ENCODE results near the gene MRPL53.
"Not testable (repeated sequence)": the region's sequence is repeated elsewhere in the genome, so short reads cannot be mapped to it uniquely, and the experiment has no call there.

The MRPL53 gene

GRCh38 chr2:74444498-74445318 is 27.8 kb downstream of the MRPL53 start:
- peak; percentile 9 for DNase-seq

- not testable (repeated sequence) for DNase-seq
Measured at GRCh38 chr2:74442483-74443297, 29.8 kb downstream of the MRPL53 start.

GRCh38 chr2:74441690-74442482 is 30.6 kb downstream of the MRPL53 start, which contains the start of gene RTKN:
Gene RTKN (minus strand): TSS chr2:74441937. CDS start chr2:74441816, 121 bp downstream.
- DNase-seq, result no peak

GRCh38 chr2:74441170-74441689 is 31.2 kb downstream of the MRPL53 start:
- DNase-seq, result no peak

- DNase-seq, result peak; percentile 68
Measured at GRCh38 chr2:74440378-74441169, 31.9 kb downstream of the MRPL53 start.

GRCh38 chr2:74439803-74440377 is 32.6 kb downstream of the MRPL53 start:
- no peak for DNase-seq

GRCh38 chr2:74439373-74439772 is 33.1 kb downstream of the MRPL53 start:
- peak; percentile 2 for DNase-seq

- DNase-seq, result no peak
Measured at GRCh38 chr2:74438248-74438647, 34.2 kb downstream of the MRPL53 start.

- no peak for DNase-seq
Measured at GRCh38 chr2:74436848-74437695, 35.4 kb downstream of the MRPL53 start.

GRCh38 chr2:74436111-74436805 is 36.2 kb downstream of the MRPL53 start:
- no peak for DNase-seq

GRCh38 chr2:74430502-74430901 is 42.0 kb downstream of the MRPL53 start:
- no peak for DNase-seq

- DNase-seq, result no peak
Measured at GRCh38 chr2:74429487-74430451, 42.7 kb downstream of the MRPL53 start.

- DNase-seq, result no peak
Measured at GRCh38 chr2:74428675-74429074, 43.8 kb downstream of the MRPL53 start.

- DNase-seq, result no peak
Measured at GRCh38 chr2:74427551-74427950, 44.9 kb downstream of the MRPL53 start.

GRCh38 chr2:74426181-74426758 is 46.2 kb downstream of the MRPL53 start:
- no peak for DNase-seq

GRCh38 chr2:74425523-74425922 is 47.0 kb downstream of the MRPL53 start:
- no peak for DNase-seq

- DNase-seq, result no peak
Measured at GRCh38 chr2:74424995-74425406, 47.5 kb downstream of the MRPL53 start.

All from NCI-H1694 (cell line).